OCI-LY1 (cell line): ENCODE measurements around the gene ELMOD1.

Experiments
- H2AFZ ChIP-seq: fragments of 200-600 bp; sonication (generic), shearing (Covaris generic); 2 replicates; pipeline ENCODE4 v1.6.0; 2014; ENCODE audit warnings: antibody characterized with exemption, mild to moderate bottlenecking, low read length
- H3F3A ChIP-seq: fragments of 200-600 bp; sonication (generic), shearing (Covaris generic); 2 replicates; pipeline ENCODE4 v1.6.0; 2014; ENCODE audit warnings: mild to moderate bottlenecking, antibody characterized with exemption, low read length, moderate library complexity; ENCODE audit not compliant: insufficient read depth
- H3K27ac ChIP-seq: fragments of 200-600 bp; sonication (generic); 2 replicates; pipeline ENCODE4 v1.5.1; 2014; ENCODE audit warnings: low read length, mixed run types, mild to moderate bottlenecking, low read depth; ENCODE audit not compliant: poor library complexity, severe bottlenecking
- H3K27me3 ChIP-seq: fragments of 200-600 bp; sonication (generic); 2 replicates; pipeline ENCODE4 v1.6.0; 2014; ENCODE audit warnings: antibody characterized with exemption, mild to moderate bottlenecking, low read length, moderate library complexity; ENCODE audit not compliant: insufficient read depth
- H3K36me3 ChIP-seq: fragments of 200-600 bp; sonication (generic); 2 replicates; pipeline ENCODE4 v1.6.1; 2014; ENCODE audit warnings: mild to moderate bottlenecking, antibody characterized with exemption, low read length, moderate library complexity, mixed read lengths; ENCODE audit not compliant: insufficient read depth
- H3K4me1 ChIP-seq: fragments of 200-600 bp; sonication (generic); 2 replicates; pipeline ENCODE4 v1.5.1; 2014; ENCODE audit warnings: mild to moderate bottlenecking, low read length, moderate library complexity; ENCODE audit not compliant: insufficient read depth, severe bottlenecking
- H3K4me2 ChIP-seq: fragments of 200-600 bp; sonication (generic), shearing (Covaris generic); 2 replicates; pipeline ENCODE4 v1.6.1; 2014; ENCODE audit warnings: low read length
- H3K4me3 ChIP-seq: fragments of 200-600 bp; sonication (generic); 2 replicates; pipeline ENCODE4 v1.5.1; 2014; ENCODE audit warnings: low read length, low read depth, mild to moderate bottlenecking, mixed read lengths; ENCODE audit not compliant: poor library complexity, severe bottlenecking
- H3K79me2 ChIP-seq: fragments of 200-600 bp; shearing (Covaris generic); 2 replicates; pipeline ENCODE4 v1.6.1; 2016; ENCODE audit warnings: mixed run types, low read length, mixed read lengths; ENCODE audit not compliant: insufficient read depth
- H3K9ac ChIP-seq: fragments of 200-600 bp; sonication (generic), shearing (Covaris generic); 2 replicates; pipeline ENCODE4 v1.6.1; 2014; ENCODE audit warnings: mild to moderate bottlenecking, low read length, mixed read lengths
- H3K9me2 ChIP-seq: fragments of 200-600 bp; sonication (generic), shearing (Covaris generic); 2 replicates; pipeline ENCODE4 v1.6.1; 2014; ENCODE audit warnings: low read depth, mild to moderate bottlenecking, low read length, mixed read lengths
- H3K9me3 ChIP-seq: fragments of 200-600 bp; shearing (Covaris generic); 2 replicates; pipeline ENCODE4 v1.6.1; 2014; ENCODE audit warnings: low read length, mixed read lengths
- H4K20me1 ChIP-seq: fragments of 200-600 bp; sonication (generic), shearing (Covaris generic); 2 replicates; pipeline ENCODE4 v1.6.0; 2016; ENCODE audit warnings: mild to moderate bottlenecking, low read length; ENCODE audit not compliant: insufficient read depth
- CTCF ChIP-seq: fragments of 200-600 bp; sonication (generic), shearing (Covaris generic); IDR thresholded peaks from 2 replicates; pipeline ENCODE4 v1.5.1; 2017; ENCODE audit warnings: mild to moderate bottlenecking, antibody characterized with exemption, low read length, moderate library complexity, mixed read lengths
- EZH2 ChIP-seq: fragments of 200-600 bp; sonication (generic), shearing (Covaris generic); IDR thresholded peaks from 2 replicates; pipeline ENCODE4 v1.8.0; 2017; ENCODE audit warnings: borderline replicate concordance, mixed run types, mild to moderate bottlenecking, antibody characterized with exemption, low read length, moderate library complexity, mixed read lengths

The ELMOD1 gene

DNA sequence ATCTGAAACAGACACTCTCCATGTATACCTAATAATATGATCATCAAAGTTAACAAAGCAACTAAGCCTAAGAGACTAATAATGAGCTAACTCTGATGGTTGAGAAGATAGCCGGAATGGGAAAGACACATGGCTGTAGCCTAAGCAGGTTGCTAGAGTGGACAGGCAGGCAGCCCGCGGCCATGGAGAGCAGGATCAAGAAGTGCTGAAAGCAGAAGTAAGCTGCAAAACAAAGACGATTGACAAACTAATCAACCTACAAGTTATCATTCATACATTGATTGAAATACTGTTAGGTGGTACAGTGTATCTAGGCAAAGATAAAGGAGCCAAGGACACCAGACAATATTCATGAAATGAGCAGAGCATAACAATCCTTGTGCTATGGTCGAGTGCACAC is 91.6 kb downstream of the ELMOD1 start:
- Histone ChIP-seq H3K9me2 (no peaks in the 10 kb centered on the region), H3K9me3 (no peaks in the 10 kb centered on the region)

GRCh38 chr11:107683061-107683460 is 92.1 kb downstream of the ELMOD1 start:
- H3K4me1 ChIP-seq, result no peaks in the 10 kb centered on the region

More for the DNA sequence above, 91.6 kb downstream of the ELMOD1 start:
- Histone ChIP-seq H3K4me3 (no peak overlapping the region), H3K4me2 (no peak overlapping the region), H3K79me2 (no peaks in the 10 kb centered on the region), H3F3A (no peaks in the 10 kb centered on the region), H4K20me1 (no peaks in the 10 kb centered on the region), H3K36me3 (no peaks in the 10 kb centered on the region), H3K27ac (no peak overlapping the region), H3K27me3 (no peaks in the 10 kb centered on the region), H2AFZ (no peak overlapping the region), H3K9ac (no peak overlapping the region), H3K4me1 (no peaks in the 10 kb centered on the region)
- no peak for TF ChIP-seq EZH2
- no peak for TF ChIP-seq CTCF

GRCh38 chr11:107683807-107684206 is 92.9 kb downstream of the ELMOD1 start:
- Histone ChIP-seq H3K27ac (no peak overlapping the region), H3K36me3 (no peaks in the 10 kb centered on the region), H3F3A (no peaks in the 10 kb centered on the region), H3K27me3 (no peaks in the 10 kb centered on the region), H3K4me3 (no peak overlapping the region), H3K79me2 (no peaks in the 10 kb centered on the region), H3K9ac (no peak overlapping the region), H3K9me2 (no peaks in the 10 kb centered on the region), H3K4me1 (peaks cover 5% of the 10 kb centered on the region), H2AFZ (no peak overlapping the region), H4K20me1 (no peaks in the 10 kb centered on the region), H3K9me3 (no peaks in the 10 kb centered on the region), H3K4me2 (no peak overlapping the region)
- no peak for TF ChIP-seq CTCF
- TF ChIP-seq EZH2, result no peak

More at GRCh38 chr11:107683061-107683460, 92.1 kb downstream of the ELMOD1 start:
- no peak overlapping the region for H2AFZ ChIP-seq
- no peaks in the 10 kb centered on the region for H3K9me2 ChIP-seq
- H4K20me1 ChIP-seq, result no peaks in the 10 kb centered on the region
- no peak overlapping the region for H3K27ac ChIP-seq
- no peaks in the 10 kb centered on the region for H3K36me3 ChIP-seq
- H3F3A ChIP-seq, result no peaks in the 10 kb centered on the region
- H3K27me3 ChIP-seq, result no peaks in the 10 kb centered on the region
- no peaks in the 10 kb centered on the region for H3K9me3 ChIP-seq
- H3K4me2 ChIP-seq, result no peak overlapping the region
- TF ChIP-seq EZH2 (no peak), CTCF (no peak)
- no peaks in the 10 kb centered on the region for H3K79me2 ChIP-seq
- H3K9ac ChIP-seq, result no peak overlapping the region
- no peak overlapping the region for H3K4me3 ChIP-seq
